AG04450 (cell line): ENCODE measurements around the gene HBG2. TPM values are rescaled to one million over a fixed set of nuclear protein-coding genes. Genes with fewer than 3 reads are reported as not detected.

Experiments
- CTCF ChIA-PET: fragments of 300-600, 350-600 bp; formaldehyde crosslinking; extraction: SDS; loops from one replicate; lab custom pipeline; 2022; ENCODE audit warnings: antibody characterized with exemption, inconsistent platforms; lab: Charles Lee
- POLR2A ChIA-PET: fragments of 350-600 bp; formaldehyde crosslinking; extraction: SDS; loops from one replicate; lab custom pipeline; 2021; ENCODE audit warnings: antibody characterized with exemption, inconsistent platforms; lab: Yijun Ruan, JAX
- DNase-seq: peaks from one replicate; pipeline ENCODE4 v3.0.0-alpha.2; 2011; ENCODE audit warnings: low read depth, low spot score
- H3K27ac ChIP-seq: one replicate; pipeline ENCODE4 v1.5.1; 2012; ENCODE audit warnings: low read depth, low read length, control low read depth
- H3K27me3 ChIP-seq: one replicate; pipeline ENCODE4 v1.6.0; 2012; ENCODE audit warnings: low read length; ENCODE audit not compliant: control insufficient read depth, insufficient read depth
- H3K4me3 ChIP-seq: 2 replicates; pipeline ENCODE4 v1.5.1; 2011; ENCODE audit warnings: mild to moderate bottlenecking, low read depth, low read length, control low read depth
- H3K9me3 ChIP-seq: 2 replicates; pipeline ENCODE4 v1.5.1; 2012; ENCODE audit warnings: low read length; ENCODE audit not compliant: control insufficient read depth, insufficient read depth
- CTCF ChIP-seq: IDR thresholded peaks from 2 replicates; pipeline ENCODE4 v1.5.1; 2011; ENCODE audit warnings: low read depth, low read length, control low read depth, inconsistent platforms
- polyA plus RNA-seq: library from polyadenylated mRNA; depleted of rRNA; stranded (reverse); fragments of >200 nt; gene quantifications from 2 replicates; pipeline ENCODE4 v1.2.3, GENCODE V29; 2011

HBG2 gene
- polyA plus RNA-seq, 1 experiment, result 2.2 TPM

GRCh38 chr11:5245155-5245554, 9.4 kb downstream of the HBG2 start:
- no peak for TF ChIP-seq CTCF
- no peaks in the 10 kb centered on the region for H3K9me3 ChIP-seq
- H3K4me3 ChIP-seq, result no peak overlapping the region
- H3K27me3 ChIP-seq, result no peaks in the 10 kb centered on the region
- DNase-seq, result no peak
- POLR2A ChIA-PET, result no interaction called here
- H3K27ac ChIP-seq, result no peak overlapping the region
- CTCF ChIA-PET, result no interaction called here

GRCh38 chr11:5243816-5244180, 10.8 kb downstream of the HBG2 start:
- Histone ChIP-seq H3K27me3 (no peaks in the 10 kb centered on the region), H3K9me3 (no peaks in the 10 kb centered on the region), H3K27ac (no peak overlapping the region), H3K4me3 (no peak overlapping the region)
- no peak for DNase-seq
- POLR2A ChIA-PET, result no interaction called here
- no peak for TF ChIP-seq CTCF
- CTCF ChIA-PET, result no interaction called here

- Histone ChIP-seq H3K9me3 (no peaks in the 10 kb centered on the region), H3K27me3 (no peaks in the 10 kb centered on the region), H3K4me3 (no peak overlapping the region), H3K27ac (no peak overlapping the region)
- POLR2A ChIA-PET, result no interaction called here
- CTCF ChIA-PET, result no interaction called here
- no peak for TF ChIP-seq CTCF
- no peak for DNase-seq
Measured at GRCh38 chr11:5242933-5243815, 11.4 kb downstream of the HBG2 start.

GRCh38 chr11:5242208-5242607, 12.4 kb downstream of the HBG2 start:
- CTCF ChIA-PET, result no interaction called here
- no peak overlapping the region for H3K4me3 ChIP-seq
- DNase-seq, result no peak
- H3K27me3 ChIP-seq, result no peaks in the 10 kb centered on the region
- no peak overlapping the region for H3K27ac ChIP-seq
- TF ChIP-seq CTCF, result no peak
- H3K9me3 ChIP-seq, result no peaks in the 10 kb centered on the region
- POLR2A ChIA-PET, result no interaction called here

GRCh38 chr11:5241458-5241857, 13.1 kb downstream of the HBG2 start:
- no peaks in the 10 kb centered on the region for H3K9me3 ChIP-seq
- H3K27me3 ChIP-seq, result no peaks in the 10 kb centered on the region
- no peak overlapping the region for H3K4me3 ChIP-seq
- ChIA-PET CTCF (interaction anchor here (1.5 kb wide), 1 partner anchor 37 kb away, joined by 8 read pairs; no protein-coding TSS in a partner anchor), POLR2A (no interaction called here)
- H3K27ac ChIP-seq, result no peak overlapping the region
- DNase-seq, result no peak
- no peak for TF ChIP-seq CTCF
